MG63 (cell line): ENCODE data around the gene CXCR5. TPM values are rescaled to one million over a fixed set of nuclear protein-coding genes. Genes with fewer than 3 reads are reported as not detected.

ENCODE experiments used
- DNase-seq: peaks from one replicate; pipeline ENCODE4 v3.0.0-alpha.2; 2020
- H3K27me3 ChIP-seq: fragments of 250-450 bp; sonication (Bioruptor Pico); 2 replicates; pipeline ENCODE4 v1.5.1; 2020; ENCODE audit warnings: mild to moderate bottlenecking, moderate library complexity
- H3K36me3 ChIP-seq: fragments of 250-450 bp; sonication (Bioruptor Pico); 2 replicates; pipeline ENCODE4 v1.5.1; 2020; ENCODE audit warnings: mild to moderate bottlenecking, moderate library complexity
- H3K4me3 ChIP-seq: fragments of 250-450 bp; sonication (Bioruptor Pico); 2 replicates; pipeline ENCODE4 v1.5.1; 2020; ENCODE audit warnings: mild to moderate bottlenecking, moderate library complexity
- H3K9me3 ChIP-seq: fragments of 250-450 bp; sonication (Bioruptor Pico); 2 replicates; pipeline ENCODE4 v1.5.1; 2020; ENCODE audit warnings: mild to moderate bottlenecking, moderate library complexity
- total RNA-seq: library from RNA; depleted of rRNA; stranded (reverse); fragments of >200 nt; shearing (Covaris generic); gene quantifications from 2 replicates; pipeline ENCODE4 v1.2.3, GENCODE V29; 2014; ENCODE audit warnings: low replicate concordance

The CXCR5 gene
- total RNA-seq, 1 experiment from 2014 or later = not detected

- Histone ChIP-seq H3K4me3 (no peak overlapping the region), H3K27me3 (no peaks in the 10 kb centered on the region), H3K9me3 (no peaks in the 10 kb centered on the region), H3K36me3 (no peaks in the 10 kb centered on the region)
- DNase-seq = no peak
Observed at GRCh38 chr11:118868659-118869058, 15.0 kb upstream of the CXCR5 start.

DNA sequence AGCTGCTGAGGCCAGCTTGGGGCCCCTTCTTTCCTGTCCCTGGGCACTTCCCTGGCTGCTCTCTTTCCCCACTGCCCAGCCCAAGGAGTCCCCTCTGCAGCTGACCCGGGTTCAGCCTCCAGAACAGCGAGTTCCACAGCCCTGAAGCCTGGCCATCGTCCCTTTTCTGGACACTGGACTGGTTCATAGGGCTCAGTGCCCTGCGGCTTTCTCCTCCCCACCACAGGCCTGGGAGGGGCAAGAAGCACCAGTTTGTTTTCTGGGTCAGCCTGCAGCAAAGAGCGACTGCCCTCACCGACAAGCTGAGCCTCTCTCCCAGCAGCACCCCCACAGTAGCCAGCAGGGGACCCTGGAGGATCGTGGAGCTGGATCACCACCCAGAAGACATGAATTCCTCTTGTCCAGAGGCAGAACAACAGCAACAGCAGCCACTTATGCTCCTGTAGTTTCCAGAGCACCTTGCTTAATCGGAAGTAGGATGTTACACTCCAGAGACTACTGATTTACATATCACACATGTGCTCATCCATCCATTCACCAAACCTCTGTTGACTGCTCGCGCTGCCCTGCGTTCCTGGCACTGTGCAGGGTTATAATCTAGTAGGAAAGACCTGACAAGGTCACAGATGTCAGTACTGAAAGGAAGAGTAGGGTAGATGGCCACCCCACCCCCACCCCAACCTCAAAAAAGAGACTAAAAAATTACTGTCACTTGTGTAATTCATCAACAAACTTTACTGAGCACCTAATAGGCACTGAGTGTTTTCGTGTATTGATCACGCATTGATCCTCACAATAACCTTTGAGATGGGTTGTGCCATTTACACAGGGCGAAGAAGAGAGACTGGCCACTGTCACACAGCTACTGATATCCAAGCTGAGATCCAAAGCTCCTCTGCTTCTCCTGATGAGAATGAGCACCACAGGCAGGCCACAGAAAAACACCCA is 13.0 kb upstream of the CXCR5 start:
- Histone ChIP-seq H3K36me3 (no peaks in the 10 kb centered on the region), H3K27me3 (no peaks in the 10 kb centered on the region), H3K9me3 (no peaks in the 10 kb centered on the region), H3K4me3 (no peak overlapping the region)
- DNase-seq = no peak

DNA sequence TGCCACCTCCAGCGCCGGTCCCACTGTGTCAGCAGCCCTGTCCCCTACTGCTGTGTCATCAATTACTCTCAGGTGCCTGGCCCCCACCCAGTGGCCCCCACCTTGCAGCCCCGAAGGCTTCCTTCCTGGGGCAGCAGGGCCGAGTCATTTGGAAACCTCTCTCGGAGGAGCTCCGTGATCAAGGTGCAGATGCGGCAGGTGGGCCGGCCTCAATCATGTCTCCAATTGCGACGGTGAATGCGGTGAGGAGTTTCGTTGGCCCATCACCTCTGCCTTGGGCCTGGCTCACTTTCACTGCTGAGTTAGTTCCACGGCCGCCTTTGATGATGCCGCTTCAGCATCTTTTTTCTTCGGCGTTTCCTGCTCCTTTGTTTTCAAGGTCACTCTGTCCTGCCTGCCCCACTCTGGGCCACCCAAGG is 11.3 kb upstream of the CXCR5 start:
- Histone ChIP-seq H3K4me3 (no peak overlapping the region), H3K27me3 (no peaks in the 10 kb centered on the region), H3K36me3 (no peaks in the 10 kb centered on the region), H3K9me3 (no peaks in the 10 kb centered on the region)
- DNase-seq = no peak

DNA sequence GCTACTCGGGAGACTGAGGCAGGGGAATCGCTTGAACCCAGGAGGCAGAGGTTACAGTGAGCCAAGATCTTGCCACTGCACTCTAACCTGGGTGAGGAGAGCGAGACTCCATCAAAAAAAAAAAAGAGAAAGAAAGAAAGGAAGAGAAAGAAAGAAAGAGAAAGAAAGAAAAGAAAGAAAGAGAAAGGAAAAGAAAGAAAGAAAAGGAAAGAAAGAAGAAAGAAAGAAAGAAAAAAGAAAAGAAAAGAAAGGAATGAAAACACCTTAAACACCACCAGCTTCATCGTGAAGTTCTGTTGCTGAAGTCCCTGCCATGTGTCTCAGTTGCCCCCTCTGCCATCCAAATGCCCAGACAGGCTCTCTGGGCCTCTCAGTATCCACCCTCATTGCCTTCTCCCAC is 9.9 kb upstream of the CXCR5 start:
- Histone ChIP-seq H3K36me3 (no peaks in the 10 kb centered on the region), H3K4me3 (no peak overlapping the region), H3K27me3 (no peaks in the 10 kb centered on the region), H3K9me3 (no peaks in the 10 kb centered on the region)
- DNase-seq = no peak

GRCh38 chr11:118876286-118876685 is 7.4 kb upstream of the CXCR5 start:
- Histone ChIP-seq H3K27me3 (no peaks in the 10 kb centered on the region), H3K4me3 (no peak overlapping the region), H3K9me3 (no peaks in the 10 kb centered on the region), H3K36me3 (no peaks in the 10 kb centered on the region)
- no peak for DNase-seq

DNA sequence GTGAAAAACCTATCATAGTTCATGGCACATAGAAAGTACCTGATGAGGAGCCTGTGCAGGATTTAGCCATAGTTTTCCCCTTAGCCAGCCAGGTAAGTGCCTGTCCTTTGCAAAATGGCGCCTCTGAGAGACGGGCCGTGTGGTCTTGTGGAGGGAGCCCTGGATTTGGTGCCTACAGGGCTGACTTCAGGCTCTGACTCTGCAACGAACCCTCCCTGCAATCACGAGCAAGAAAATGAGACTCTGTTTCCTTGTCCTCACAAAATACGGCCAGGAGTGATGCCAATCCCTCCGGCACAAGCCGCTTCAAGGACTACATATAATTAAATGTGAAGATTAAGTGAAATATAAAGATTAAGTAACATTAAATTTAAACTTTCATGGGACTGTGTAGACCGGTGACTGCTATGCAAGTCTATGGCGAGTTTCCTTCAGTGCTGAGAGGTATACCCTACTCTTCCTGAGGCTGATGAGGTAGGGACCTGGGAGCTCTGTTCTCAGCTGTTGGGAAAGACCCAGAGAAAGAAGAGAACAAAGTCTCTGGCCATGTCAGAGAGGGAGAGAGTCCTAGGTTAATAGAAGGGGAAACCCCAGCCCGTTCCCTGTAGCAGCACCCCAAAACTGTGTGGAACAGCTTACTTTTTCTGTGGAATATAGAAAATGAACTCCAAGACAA is 6.1 kb upstream of the CXCR5 start:
- Histone ChIP-seq H3K36me3 (no peaks in the 10 kb centered on the region), H3K9me3 (no peaks in the 10 kb centered on the region), H3K4me3 (no peak overlapping the region), H3K27me3 (no peaks in the 10 kb centered on the region)
- DNase-seq = no peak

- no peaks in the 10 kb centered on the region for H3K27me3 ChIP-seq
- H3K9me3 ChIP-seq = no peaks in the 10 kb centered on the region
- H3K4me3 ChIP-seq = no peak overlapping the region
- H3K36me3 ChIP-seq = no peaks in the 10 kb centered on the region
- DNase-seq = no peak
Observed at GRCh38 chr11:118878163-118878563, 5.5 kb upstream of the CXCR5 start.

- no peaks in the 10 kb centered on the region for H3K9me3 ChIP-seq
- no peak for DNase-seq
- H3K27me3 ChIP-seq = no peaks in the 10 kb centered on the region
- H3K36me3 ChIP-seq = no peaks in the 10 kb centered on the region
- no peak overlapping the region for H3K4me3 ChIP-seq
Observed at GRCh38 chr11:118881228-118881627, 2.5 kb upstream of the CXCR5 start.

GRCh38 chr11:118882491-118882890 is 1.2 kb upstream of the CXCR5 start:
- Histone ChIP-seq H3K9me3 (no peaks in the 10 kb centered on the region), H3K36me3 (no peaks in the 10 kb centered on the region), H3K4me3 (no peak overlapping the region), H3K27me3 (no peaks in the 10 kb centered on the region)
- no peak for DNase-seq

GRCh38 chr11:118883004-118883367 is 706 bp upstream of the CXCR5 start:
- no peaks in the 10 kb centered on the region for H3K27me3 ChIP-seq
- H3K36me3 ChIP-seq = no peaks in the 10 kb centered on the region
- no peak overlapping the region for H3K4me3 ChIP-seq
- no peaks in the 10 kb centered on the region for H3K9me3 ChIP-seq
- no peak for DNase-seq

- no peaks in the 10 kb centered on the region for H3K9me3 ChIP-seq
- no peak for DNase-seq
- H3K4me3 ChIP-seq = no peak overlapping the region
- H3K36me3 ChIP-seq = no peaks in the 10 kb centered on the region
- H3K27me3 ChIP-seq = no peaks in the 10 kb centered on the region
Observed at GRCh38 chr11:118884875-118885274, 1.2 kb downstream of the CXCR5 start.

- no peaks in the 10 kb centered on the region for H3K27me3 ChIP-seq
- no peaks in the 10 kb centered on the region for H3K36me3 ChIP-seq
- no peak for DNase-seq
- no peak overlapping the region for H3K4me3 ChIP-seq
- no peaks in the 10 kb centered on the region for H3K9me3 ChIP-seq
Observed at GRCh38 chr11:118885319-118885718, 1.6 kb downstream of the CXCR5 start.

DNA sequence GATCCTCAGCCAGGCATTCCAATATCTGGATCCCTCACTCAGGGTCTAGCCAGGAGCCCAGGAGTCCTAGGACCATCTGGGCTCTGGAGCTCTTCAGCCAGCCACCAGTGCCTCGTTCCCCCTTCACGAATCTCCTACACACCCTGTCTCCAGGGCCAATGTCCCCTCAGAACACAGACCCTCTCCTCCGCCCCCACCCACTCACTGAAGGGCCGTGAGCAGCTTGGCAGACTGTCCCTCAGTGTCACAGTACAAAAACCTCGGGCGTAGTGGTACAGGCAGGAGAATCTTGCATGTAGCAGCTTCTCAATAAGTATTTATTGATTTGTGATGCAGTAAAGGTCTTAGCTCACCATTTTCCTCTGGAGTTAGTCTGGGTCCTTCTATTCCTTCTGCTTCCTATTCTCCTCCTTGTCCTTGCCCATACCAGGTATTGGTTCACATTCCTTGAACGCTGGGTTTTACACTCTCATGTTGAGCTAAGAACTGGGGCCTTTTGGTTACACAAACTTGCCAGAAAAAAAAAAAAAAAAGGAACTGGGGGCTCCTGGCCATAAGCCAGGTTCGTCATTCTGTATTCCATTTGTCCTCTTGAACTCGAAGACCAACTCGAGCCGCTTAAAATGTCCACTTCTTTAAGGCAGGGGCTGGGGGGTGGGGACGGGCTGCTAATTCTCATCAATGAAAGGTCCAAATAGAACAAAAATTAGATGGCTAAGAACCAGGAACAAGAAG is 2.3 kb downstream of the CXCR5 start:
- H3K27me3 ChIP-seq = no peaks in the 10 kb centered on the region
- no peaks in the 10 kb centered on the region for H3K9me3 ChIP-seq
- H3K36me3 ChIP-seq = no peaks in the 10 kb centered on the region
- no peak for DNase-seq
- H3K4me3 ChIP-seq = no peak overlapping the region

GRCh38 chr11:118886681-118887111 is 3.0 kb downstream of the CXCR5 start:
- Histone ChIP-seq H3K27me3 (no peaks in the 10 kb centered on the region), H3K9me3 (no peaks in the 10 kb centered on the region), H3K36me3 (no peaks in the 10 kb centered on the region), H3K4me3 (no peak overlapping the region)
- no peak for DNase-seq

- no peak overlapping the region for H3K4me3 ChIP-seq
- DNase-seq = no peak
- no peaks in the 10 kb centered on the region for H3K9me3 ChIP-seq
- H3K36me3 ChIP-seq = no peaks in the 10 kb centered on the region
- H3K27me3 ChIP-seq = no peaks in the 10 kb centered on the region
Observed at GRCh38 chr11:118887206-118887605, 3.5 kb downstream of the CXCR5 start.

GRCh38 chr11:118888398-118888797 is 4.7 kb downstream of the CXCR5 start:
- Histone ChIP-seq H3K36me3 (no peaks in the 10 kb centered on the region), H3K27me3 (no peaks in the 10 kb centered on the region), H3K4me3 (no peak overlapping the region), H3K9me3 (no peaks in the 10 kb centered on the region)
- no peak for DNase-seq

DNA sequence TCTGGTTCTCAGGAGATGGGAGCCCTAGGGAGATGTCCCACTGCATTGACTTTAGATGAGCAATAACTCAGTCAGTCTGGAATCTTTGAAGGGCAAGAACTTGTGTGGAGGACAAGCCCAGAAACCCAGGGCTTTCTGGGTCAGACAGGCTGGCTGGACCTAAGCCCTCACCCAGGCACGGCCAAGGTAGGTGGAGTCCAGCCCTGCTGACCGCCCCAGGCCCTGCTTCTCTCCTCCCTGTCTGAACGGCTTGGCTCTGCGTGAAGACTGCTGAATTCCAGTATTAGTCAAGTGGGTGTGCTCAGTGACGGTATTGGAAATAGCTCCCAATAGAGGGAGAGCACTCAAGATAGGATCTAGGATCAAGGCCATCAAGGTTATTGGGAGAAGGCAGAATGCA is 6.1 kb downstream of the CXCR5 start:
- H3K27me3 ChIP-seq = no peaks in the 10 kb centered on the region
- peak; percentile 86 for DNase-seq
- H3K4me3 ChIP-seq = no peak overlapping the region
- no peaks in the 10 kb centered on the region for H3K9me3 ChIP-seq
- no peaks in the 10 kb centered on the region for H3K36me3 ChIP-seq
